Suppressor macrophage (primary cell): ENCODE measurements around the gene RNU6-9.
A peak's percentile ranks its signal among the peaks of the same experiment; 100 is the strongest.

Source experiments
- DNase-seq, 4 experiments: peaks; one replicate each; pipeline ENCODE4 v3.0.0-alpha.2; 2020 to 2022

Gene RNU6-9

DNA sequence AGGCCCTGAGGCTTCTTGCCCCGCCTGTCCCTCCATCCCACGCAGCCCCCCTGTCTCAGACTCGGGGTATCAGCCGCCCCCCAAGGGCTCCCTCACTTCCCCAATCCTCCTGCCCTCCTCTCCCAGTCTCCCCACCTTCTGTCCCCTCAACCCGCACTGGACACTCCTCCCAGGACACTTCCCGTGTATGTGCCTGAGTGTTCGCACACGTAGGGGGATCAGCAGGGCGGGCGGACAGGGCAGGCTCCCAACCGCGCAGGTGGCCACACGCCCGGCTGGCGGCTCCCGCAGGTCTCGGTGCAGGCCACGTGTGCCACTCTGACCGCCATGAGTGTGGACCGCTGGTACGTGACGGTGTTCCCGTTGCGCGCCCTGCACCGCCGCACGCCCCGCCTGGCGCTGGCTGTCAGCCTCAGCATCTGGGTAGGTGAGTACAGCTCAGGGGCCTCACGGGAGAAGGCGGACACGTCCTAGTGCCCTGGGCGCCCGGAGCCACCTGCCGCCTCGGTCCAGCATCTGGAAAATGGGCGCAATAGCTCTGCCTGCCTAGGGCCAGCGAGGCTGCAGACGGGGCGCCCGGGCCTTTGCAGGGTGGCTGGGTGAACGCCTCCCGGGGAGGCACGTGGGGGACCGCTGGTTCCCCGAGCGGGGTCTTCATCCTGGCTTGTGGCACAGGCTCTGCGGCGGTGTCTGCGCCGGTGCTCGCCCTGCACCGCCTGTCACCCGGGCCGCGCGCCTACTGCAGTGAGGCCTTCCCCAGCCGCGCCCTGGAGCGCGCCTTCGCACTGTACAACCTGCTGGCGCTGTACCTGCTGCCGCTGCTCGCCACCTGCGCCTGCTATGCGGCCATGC, 26.1 kb downstream of the RNU6-9 start:
- peak in 1 of 4 experiments; percentile 34 for DNase-seq

DNA sequence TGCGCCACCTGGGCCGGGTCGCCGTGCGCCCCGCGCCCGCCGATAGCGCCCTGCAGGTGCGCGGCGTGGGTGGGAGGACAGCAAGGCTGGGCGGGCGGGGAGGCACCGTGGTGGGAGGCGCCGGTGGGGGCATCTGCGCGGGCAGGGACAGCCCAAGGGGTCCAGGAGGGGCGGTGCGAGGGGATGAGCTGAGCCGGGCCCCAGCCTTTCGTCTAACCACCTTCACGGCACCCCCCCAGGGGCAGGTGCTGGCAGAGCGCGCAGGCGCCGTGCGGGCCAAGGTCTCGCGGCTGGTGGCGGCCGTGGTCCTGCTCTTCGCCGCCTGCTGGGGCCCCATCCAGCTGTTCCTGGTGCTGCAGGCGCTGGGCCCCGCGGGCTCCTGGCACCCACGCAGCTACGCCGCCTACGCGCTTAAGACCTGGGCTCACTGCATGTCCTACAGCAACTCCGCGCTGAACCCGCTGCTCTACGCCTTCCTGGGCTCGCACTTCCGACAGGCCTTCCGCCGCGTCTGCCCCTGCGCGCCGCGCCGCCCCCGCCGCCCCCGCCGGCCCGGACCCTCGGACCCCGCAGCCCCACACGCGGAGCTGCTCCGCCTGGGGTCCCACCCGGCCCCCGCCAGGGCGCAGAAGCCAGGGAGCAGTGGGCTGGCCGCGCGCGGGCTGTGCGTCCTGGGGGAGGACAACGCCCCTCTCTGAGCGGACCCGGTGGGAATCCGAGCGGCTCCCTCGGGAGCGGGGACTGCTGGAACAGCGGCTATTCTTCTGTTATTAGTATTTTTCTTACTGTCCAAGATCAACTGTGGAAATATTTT, 27.0 kb downstream of the RNU6-9 start:
- DNase-seq, result peak in 3 of 4 experiments; percentile 45 to 60 (median 54)

GRCh38 chr19:924553-925086, 31.3 kb downstream of the RNU6-9 start:
- DNase-seq, result peak in 1 of 4 experiments; percentile 36

DNA sequence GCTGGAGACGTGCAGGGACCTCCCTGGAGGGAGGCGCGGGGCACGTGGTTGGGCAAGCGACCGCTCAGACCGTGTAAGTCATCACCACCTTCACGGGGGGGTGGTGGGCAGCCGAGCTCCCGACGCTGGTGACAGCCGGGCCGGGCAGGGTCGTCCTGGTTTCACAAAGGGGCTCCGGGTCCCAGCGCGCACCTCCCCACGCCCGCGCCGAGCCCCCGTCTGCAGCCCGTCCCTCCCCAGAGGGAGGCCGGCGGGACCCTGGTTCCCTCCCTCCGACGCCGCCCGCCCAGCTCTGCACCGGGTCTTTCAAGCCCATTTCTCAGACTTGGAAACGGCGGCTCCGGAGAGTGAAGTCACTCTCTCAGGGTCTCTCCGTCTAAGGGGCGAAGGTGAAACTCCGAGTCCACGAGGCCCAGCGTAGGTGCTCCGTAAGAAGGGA, 31.8 kb downstream of the RNU6-9 start:
- DNase-seq, result peak; percentile 40 to 66 (median 57)

DNA sequence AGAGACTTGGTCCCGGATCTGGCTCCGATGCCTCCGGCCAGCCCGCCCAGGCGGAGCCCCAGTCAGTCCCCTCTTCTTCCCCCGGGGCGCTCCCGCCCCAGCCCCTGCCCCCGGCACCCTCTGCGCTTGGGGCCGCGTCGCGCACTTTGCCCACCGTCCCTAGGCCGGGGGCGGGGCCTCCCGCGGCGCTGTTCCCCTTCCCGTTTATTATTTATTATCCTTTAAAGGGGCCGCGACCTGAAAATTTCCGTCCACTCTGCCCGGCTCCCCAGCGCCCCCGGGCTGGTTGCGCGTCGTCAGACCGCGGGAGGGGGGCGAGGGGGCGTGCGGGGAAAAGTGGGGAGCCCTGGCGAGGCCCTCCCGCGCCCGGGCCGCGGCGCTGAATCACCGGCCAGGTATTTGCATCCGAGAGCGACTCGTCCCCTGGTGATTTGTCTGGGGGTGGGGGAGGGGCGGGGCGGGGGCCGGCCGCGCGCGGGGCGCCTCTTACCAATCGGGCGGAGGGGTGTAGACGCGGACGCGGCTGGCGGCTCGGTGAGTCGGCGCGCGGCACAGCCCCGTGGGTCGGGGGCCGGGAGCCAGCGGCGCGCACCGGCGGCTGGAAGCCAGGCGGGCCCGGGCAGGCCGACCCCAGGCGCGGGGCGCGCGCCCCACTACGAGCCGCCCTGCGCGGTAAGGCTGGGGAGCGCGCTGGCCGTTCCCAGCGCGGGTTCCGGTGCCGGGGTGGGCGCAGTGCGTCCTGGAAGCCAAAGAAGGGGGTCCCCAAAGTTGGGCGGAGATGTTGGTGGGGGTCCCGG, 32.4 kb downstream of the RNU6-9 start, which contains the start of gene ARID3A:
ARID3A (plus strand) TSS at position 510 of the 797 bp plus-strand sequence. CDS start 3,494 bp downstream, outside the sequence.
- DNase-seq, result peak; percentile 87 to 94 (median 91)

DNA sequence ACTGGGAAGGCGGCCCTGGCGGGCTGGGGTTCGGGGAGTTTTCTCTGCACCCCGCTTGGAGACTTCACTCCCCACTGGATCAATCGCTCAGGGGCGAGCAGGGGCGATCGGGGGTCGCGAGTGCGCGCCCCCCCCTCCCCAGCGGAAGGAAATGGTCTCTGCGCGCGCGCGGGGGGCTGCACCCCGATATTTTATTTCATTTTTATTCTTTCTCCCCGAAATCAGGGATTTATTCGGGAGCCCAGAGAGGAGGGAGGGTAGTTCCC, 33.0 kb downstream of the RNU6-9 start:
- DNase-seq, result no peak

DNA sequence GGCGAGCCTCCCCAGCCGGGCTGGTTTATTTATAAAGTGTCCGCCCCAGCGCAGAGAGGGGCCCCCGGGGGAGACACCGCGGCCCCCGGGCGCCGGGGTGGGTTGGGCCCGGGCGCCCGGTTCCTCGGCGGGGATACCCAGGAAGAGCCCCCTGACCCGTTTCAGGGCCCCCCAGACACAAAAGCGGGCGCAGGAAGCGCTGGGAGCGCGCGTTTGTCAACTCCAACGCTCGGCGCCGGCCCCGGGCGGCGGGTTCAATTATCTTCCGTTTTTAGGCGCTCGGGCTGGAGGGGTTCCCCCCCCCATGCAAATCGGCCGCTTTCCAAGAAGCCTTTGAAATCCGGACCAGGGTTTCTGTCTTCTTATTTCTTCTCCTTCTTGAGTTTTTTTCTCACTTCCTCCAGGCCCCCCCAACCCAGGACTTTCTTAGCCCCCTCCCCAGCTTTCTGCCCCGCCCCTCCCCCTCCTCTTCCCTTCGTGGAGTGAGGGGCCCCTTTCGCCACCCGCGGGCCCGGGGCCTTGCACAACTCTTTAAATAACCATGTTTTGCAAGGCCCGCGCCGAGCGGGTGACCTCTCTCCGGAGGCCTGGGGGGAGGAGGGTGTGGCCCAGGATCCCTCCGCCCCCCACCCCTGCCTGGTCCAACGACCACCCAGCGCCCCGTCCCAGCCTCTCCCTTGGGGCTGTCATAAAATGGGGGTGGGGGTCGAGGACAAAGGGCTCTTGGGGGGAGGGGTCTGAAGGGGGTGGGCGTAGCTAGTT, 33.5 kb downstream of the RNU6-9 start:
- DNase-seq, result peak; percentile 84 to 94 (median 90)

DNA sequence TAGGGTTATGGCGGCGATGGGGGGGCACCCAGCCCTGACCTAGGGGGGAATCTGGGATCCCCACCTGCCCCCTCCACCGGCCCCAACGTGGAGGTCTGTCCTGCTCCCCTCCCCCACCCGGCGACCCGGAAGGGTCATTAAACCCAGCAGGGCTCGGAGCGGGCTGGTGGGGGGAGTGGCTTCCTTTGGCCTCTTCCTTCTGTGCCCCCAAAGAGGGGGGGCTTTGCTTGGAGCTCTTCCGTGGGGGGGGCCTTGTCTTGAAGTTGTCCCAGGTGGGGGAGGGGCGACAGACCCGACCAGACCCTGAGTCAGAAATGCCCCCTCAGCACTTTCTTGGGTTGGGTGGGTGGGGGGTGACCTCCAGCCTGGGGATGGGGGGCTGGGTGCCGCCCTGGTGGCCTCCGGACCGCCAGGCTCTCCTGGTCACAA, 34.1 kb downstream of the RNU6-9 start:
- DNase-seq, result peak in 1 of 4 experiments; percentile 60

DNA sequence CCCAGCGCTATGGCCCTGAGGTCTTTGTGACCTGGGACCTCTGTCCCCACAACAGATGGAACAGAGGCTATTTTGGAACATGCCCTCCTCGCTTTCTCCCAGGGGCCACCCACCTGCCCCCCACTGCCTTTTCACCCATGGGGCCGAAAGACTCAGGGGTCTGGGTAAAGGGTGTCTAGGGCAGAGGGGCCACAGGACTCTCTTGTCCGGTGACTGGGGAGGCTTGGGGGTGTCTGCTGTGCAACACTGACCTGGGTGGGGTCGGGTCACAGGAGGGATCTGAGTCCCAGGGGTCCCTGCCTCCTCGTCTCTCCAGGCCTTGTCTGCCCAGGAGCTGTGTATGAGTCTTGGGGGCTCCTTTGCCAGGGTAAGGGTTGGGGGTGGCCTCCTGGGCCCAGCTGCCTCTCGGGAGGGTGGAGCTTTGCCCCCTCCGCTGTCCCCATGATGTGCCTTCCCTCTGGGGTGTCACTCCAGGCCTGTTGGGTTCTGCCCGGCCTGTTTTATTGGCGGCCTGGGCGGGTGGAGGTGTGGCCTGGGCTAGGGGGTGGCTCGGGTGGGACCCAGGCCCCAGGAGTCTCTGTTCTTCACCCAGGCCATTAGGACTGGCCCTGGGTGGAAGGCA, 34.6 kb downstream of the RNU6-9 start:
- peak in 1 of 4 experiments; percentile 45 for DNase-seq

DNA sequence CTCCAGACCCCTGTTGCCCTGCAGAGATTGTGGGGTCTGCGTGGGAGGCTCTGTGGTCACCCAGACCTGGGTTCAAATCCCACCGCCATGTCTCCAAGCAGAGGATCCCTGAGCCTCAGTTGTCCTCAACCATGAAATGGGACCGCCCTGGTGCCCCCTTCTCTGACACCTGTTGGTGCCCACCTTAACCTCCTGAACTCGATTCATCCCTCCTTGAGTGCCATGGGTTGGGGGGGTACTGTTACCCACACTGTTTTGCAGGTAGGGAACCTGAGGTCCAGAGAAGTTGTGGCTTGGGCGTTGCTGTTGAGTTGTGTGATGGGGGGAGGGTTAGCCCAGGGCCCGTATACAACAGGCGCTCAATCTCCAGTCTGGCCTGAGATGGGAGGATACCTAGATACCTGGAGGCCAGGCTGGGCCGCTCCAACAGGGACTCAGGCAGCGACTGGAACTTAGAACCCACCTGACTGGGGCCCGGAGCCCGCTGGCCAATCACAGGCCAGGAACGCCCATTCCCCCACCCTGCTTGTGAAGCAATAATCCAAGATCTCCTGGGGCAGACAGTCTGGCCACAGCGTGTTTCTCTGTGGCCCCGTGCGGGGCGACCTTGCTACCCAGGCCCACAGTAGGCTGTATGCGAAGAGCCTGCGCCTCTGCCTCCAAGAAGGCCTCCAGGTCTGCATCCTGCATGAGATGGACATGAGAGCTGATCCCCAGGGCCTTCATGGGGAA, 35.4 kb downstream of the RNU6-9 start:
- peak in 1 of 4 experiments; percentile 58 for DNase-seq

GRCh38 chr19:929203-929890, 36.1 kb downstream of the RNU6-9 start:
- DNase-seq, result no peak

DNA sequence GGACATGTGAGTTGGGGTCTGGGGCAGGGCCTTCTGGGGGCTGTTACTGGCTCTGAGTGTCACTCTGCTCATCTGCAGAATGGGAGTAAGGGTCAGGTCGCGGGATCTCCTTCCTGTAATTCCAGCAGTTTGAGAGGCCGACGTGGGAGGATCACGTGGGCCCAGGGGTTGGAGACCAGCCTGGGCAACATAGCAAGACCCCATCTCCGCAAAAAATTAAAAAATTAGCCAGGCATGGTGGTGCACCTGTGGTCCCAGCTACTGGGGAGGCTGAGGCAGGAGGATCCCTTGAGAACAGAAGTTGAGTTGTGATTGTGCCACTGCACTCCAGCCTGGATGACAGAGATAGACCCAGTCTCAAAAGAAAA, 36.6 kb downstream of the RNU6-9 start:
- DNase-seq, result no peak

GRCh38 chr19:931860-932647, 38.8 kb downstream of the RNU6-9 start:
- DNase-seq, result no peak

DNA sequence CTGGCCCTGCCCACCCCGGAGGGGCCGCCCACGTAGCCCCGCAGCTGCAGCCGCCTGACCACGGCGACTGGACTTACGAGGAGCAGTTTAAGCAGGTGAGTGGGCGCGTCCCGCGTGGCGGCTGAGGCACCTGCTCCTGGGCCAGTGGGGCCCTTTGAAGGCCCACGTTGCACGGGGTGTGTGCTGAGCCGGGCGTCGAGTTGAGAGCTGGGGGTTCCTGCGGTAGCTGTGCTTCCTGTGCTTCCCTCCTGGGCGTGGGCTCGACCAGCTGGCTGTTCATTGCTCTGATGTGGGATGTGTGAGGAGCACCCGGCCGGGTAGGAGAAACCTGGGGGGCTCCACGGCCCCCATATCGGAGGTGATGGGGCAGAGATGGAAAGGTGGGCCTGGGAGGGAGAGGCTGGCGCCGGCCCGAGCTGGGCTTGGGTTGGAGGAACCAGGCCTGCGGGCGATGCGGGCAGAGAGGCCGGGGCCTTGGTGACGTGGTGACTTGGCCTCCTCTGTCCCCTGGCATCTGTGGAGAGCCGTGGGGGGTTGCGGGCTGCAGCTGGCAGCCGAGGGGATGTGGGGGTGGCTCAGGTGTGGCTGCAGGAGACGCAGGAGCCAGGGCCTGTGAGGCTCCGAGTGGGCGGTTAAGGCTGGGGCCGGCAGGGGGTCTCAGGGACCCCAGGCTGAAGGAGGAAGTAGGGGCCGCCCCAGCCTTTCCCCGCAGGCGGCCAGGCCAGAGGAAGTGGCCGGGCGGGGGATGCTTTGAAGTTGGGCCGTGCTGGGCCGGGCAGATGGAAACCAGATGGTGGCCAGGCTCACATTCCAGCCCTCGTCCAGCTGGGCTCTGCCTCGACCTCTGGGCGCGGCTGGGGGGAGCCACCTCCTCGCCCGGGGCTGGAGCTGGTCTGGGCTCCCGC, 39.6 kb downstream of the RNU6-9 start:
- DNase-seq, result peak; percentile 72 to 87 (median 79)

DNA sequence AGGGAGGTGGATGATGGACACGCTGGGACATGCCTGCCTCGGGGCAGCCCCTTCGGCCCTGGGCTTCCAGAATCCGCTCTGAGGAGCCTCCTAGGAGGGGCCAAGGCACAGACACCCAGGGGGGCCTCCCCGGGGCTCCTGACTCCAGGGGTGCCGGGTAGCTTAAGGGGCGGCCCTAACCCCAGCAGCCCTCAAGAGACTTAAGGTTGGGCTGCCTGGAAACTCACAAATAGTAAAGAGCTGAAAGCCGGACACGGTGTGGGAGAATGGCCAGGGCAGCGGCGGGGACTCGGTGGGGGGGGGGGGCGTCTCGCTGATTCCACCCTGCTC, 40.2 kb downstream of the RNU6-9 start:
- DNase-seq, result no peak

GRCh38 chr19:934197-934840, 41.0 kb downstream of the RNU6-9 start:
- DNase-seq, result no peak

- DNase-seq, result peak; percentile 82 to 93 (median 88)
These were observed 41.7 kb downstream of the RNU6-9 start for GRCh38 chr19:934865-935479.
